Placental pericyte (primary cell): ENCODE results near the gene RNF213. TPM values are rescaled to one million over a fixed set of nuclear protein-coding genes. Genes with fewer than 3 reads are reported as not detected.

Experiments used
- small RNA-seq: library from RNA; depleted of rRNA; stranded (forward); fragments of <200 nt; gene quantifications from one replicate; pipeline ENCODE3, GENCODE V24; 2012; ENCODE audit warnings: low replicate concordance
- total RNA-seq: library from RNA; depleted of rRNA; stranded (reverse); fragments of >200 nt; gene quantifications from 2 replicates; pipeline ENCODE4 v1.2.3, GENCODE V29; 2012

RNF213 gene
- 103 and 141 TPM in 2 replicates for total RNA-seq

GRCh38 chr17:80260791-80261158 lies at the start of gene RNF213:
Gene RNF213, plus strand, starts transcription at chr17:80260852. Its CDS starts 2,830 bp downstream, at chr17:80263682.

DNA sequence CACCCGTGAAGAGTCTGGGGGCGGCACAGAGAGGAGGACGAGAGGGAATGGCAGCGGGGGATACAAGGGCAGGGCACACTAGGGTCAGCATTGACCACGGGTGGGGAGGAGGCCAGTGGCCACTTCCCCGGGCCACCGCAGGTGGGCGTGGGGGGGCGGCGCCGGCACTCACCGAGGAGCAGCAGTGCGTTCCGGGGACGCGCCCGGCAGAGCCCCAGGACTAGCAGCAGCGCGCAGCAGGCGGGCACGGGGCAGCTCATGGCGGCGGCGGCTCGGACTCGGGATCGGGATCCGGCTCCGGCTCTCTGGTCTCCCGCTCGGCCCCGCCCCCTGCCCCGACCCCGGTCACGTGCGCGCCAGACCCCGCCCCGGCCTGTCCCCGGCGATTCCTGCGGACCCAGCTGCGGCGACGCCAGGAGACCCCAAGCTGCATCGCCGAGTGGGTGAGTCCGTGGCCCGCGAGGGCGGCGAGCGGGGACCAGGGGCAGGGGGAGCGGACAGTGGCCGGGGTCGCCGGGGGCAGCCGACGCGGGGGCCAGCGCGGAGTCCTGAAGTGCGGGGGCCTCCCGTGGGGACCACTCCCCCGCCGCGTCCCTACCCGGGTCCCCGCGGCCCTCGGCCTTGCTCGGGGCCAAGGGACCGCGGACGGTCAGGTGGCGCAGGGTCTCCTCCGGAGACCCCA lies 40.5 kb upstream of the RNF213 start, which contains the start of the genes SGSH and SLC26A11:
Gene SGSH, minus strand, starts transcription at position 280 of the 682 bp plus-strand sequence. Its CDS starts 20 bp downstream, at position 260.
Gene SLC26A11, plus strand, starts transcription at position 374 of the 682 bp plus-strand sequence. CDS start 1,134 bp downstream, outside the sequence.

GRCh38 chr17:80414803-80415625 lies 154.4 kb downstream of the RNF213 start, which contains the start of gene ENDOV:
Gene ENDOV, plus strand, starts transcription at chr17:80415167. Its CDS starts 28 bp downstream, at chr17:80415195.

Small RNA genes lying within 50 kb of the gene (small RNA-seq; reads per million reads assigned to genes)
- not detected for gene MIR4730

Other genes starting within 250 kb of the RNF213 start
- 38.1 and 46.0 TPM in 2 replicates for gene TBC1D16, start 225.0 kb upstream of the RNF213 start, total RNA-seq
- gene CCDC40, start 224.2 kb upstream of the RNF213 start, total RNA-seq = 3.0 and 6.3 TPM in 2 replicates
- gene GAA, start 159.3 kb upstream of the RNF213 start, total RNA-seq = 12.3 and 54.7 TPM in 2 replicates
- 114 and 178 TPM in 2 replicates for gene EIF4A3, start 113.7 kb upstream of the RNF213 start, total RNA-seq
- 0.43 and 0.44 TPM in 2 replicates for gene CARD14, start 90.8 kb upstream of the RNF213 start, total RNA-seq
- 10.3 and 40.0 TPM in 2 replicates for gene SGSH, start 40.5 kb upstream of the RNF213 start, total RNA-seq
- 12.9 and 17.5 TPM in 2 replicates for gene SLC26A11, start 40.4 kb upstream of the RNF213 start, total RNA-seq
- gene ENDOV, start 154.3 kb downstream of the RNF213 start, total RNA-seq = 21.6 and 31.1 TPM in 2 replicates
- 6.8 and 31.9 TPM in 2 replicates for gene NPTX1, start 215.8 kb downstream of the RNF213 start, total RNA-seq